ENCODE data around the gene BCAS4.

BCAS4 gene

DNA sequence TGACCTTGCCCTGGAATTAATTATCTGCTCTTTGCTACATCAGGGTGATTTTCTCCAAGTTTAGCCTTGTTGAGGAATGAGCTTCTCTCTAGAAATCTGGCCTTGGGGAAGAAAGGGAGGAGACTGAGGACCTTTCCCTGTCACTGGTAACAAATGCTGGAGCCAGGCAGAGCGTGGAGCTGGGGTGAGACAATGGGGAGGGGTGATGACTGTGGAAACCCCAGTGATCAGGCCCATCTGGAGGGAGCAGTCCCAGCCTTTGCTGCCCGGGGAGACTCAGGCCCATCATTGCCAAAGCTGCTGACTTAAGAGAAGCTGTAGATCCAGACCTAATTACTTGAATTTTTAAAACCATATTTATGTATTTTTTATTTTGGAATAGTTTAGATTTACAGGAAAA, 31.3 kb downstream of the BCAS4 start:
- Histone ChIP-seq H3K9me3 (no peaks in the 10 kb centered on the region), H3K36me3 (no peaks in the 10 kb centered on the region), H3K27me3 (no peaks in the 10 kb centered on the region), H3K4me1 (no peaks in the 10 kb centered on the region), H3K4me3 (ENCODE audit: low read depth, low read length) (no peak overlapping the region)
- no peak for DNase-seq
- no peak for TF ChIP-seq CTCF (IDR thresholded peaks at IDR 0.05; ENCODE audit: low read depth, low read length)

GRCh38 chr20:50828363-50829136, 33.7 kb downstream of the BCAS4 start:
- Histone ChIP-seq H3K4me1 (no peaks in the 10 kb centered on the region), H3K9me3 (no peaks in the 10 kb centered on the region), H3K27me3 (no peaks in the 10 kb centered on the region), H3K4me3 (ENCODE audit: low read depth, low read length) (no peak overlapping the region), H3K36me3 (no peaks in the 10 kb centered on the region)
- no peak for TF ChIP-seq CTCF (IDR thresholded peaks at IDR 0.05; ENCODE audit: low read depth, low read length)
- DNase-seq: no peak

- Histone ChIP-seq H3K4me1 (no peaks in the 10 kb centered on the region), H3K27me3 (no peaks in the 10 kb centered on the region), H3K4me3 (ENCODE audit: low read depth, low read length) (no peak overlapping the region), H3K36me3 (no peaks in the 10 kb centered on the region), H3K9me3 (no peaks in the 10 kb centered on the region)
- DNase-seq: no peak
- no peak for TF ChIP-seq CTCF (IDR thresholded peaks at IDR 0.05; ENCODE audit: low read depth, low read length)
Observed at GRCh38 chr20:50831622-50832021, 36.8 kb downstream of the BCAS4 start.

GRCh38 chr20:50834599-50835005, 39.7 kb downstream of the BCAS4 start:
- no peaks in the 10 kb centered on the region for H3K9me3 ChIP-seq
- DNase-seq: no peak
- no peaks in the 10 kb centered on the region for H3K4me1 ChIP-seq
- no peak for TF ChIP-seq CTCF (IDR thresholded peaks at IDR 0.05; ENCODE audit: low read depth, low read length)
- H3K36me3 ChIP-seq: no peaks in the 10 kb centered on the region
- no peaks in the 10 kb centered on the region for H3K27me3 ChIP-seq
- no peak overlapping the region for H3K4me3 ChIP-seq (ENCODE audit: low read depth, low read length)

DNA sequence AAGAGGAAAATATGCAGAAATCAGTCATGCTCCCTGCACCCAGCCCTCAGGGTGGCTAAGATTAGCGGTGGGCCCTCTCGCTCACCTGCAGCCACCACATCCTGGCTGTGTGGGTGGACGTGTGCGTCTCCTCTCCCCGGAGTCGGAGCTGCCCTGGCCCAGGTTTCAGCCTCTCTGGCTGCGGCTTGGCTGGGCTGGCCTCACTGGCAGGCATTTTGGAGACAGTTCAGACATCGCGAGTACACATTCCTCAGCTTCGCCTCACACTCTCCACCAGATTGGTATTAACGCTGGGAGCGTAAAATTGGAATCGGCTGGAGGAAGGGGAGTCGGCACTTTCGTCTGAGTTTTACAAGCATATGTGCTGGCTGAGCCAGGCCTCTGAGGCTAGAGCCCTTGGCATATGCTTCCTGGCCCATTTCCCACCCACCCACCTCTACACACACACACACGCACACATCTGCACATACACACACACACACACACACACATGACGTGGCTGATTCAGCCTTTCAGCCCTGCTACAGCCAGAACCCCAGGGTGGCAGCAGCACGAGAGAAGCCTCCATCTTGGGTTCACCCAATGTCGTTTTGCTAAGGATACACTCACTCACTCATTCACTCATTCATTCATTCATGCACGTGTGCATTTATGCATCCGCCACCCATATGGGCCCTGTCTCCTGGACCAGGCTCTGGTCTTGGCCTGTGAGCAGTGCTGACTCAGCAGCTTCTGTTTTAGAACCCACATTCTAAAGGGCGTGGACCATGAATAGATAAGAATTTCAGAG, 42.9 kb downstream of the BCAS4 start:
- TF ChIP-seq CTCF (IDR thresholded peaks at IDR 0.05; ENCODE audit: low read depth, low read length): no peak
- no peaks in the 10 kb centered on the region for H3K36me3 ChIP-seq
- no peaks in the 10 kb centered on the region for H3K9me3 ChIP-seq
- DNase-seq: no peak
- no peaks in the 10 kb centered on the region for H3K4me1 ChIP-seq
- no peak overlapping the region for H3K4me3 ChIP-seq (ENCODE audit: low read depth, low read length)
- H3K27me3 ChIP-seq: no peaks in the 10 kb centered on the region

GRCh38 chr20:50838322-50838625, 43.4 kb downstream of the BCAS4 start:
- Histone ChIP-seq H3K9me3 (no peaks in the 10 kb centered on the region), H3K36me3 (no peaks in the 10 kb centered on the region), H3K27me3 (no peaks in the 10 kb centered on the region), H3K4me1 (no peaks in the 10 kb centered on the region), H3K4me3 (ENCODE audit: low read depth, low read length) (no peak overlapping the region)
- DNase-seq: no peak
- TF ChIP-seq CTCF (IDR thresholded peaks at IDR 0.05; ENCODE audit: low read depth, low read length): no peak
